Activated CD4-positive, alpha-beta memory T cell treated with anti-CD3 and anti-CD28 coated beads for 36 hours (primary cell): ENCODE data around the gene STAG1. TPM values are rescaled to one million over a fixed set of nuclear protein-coding genes. Genes with fewer than 3 reads are reported as not detected.
A peak's percentile ranks its signal among the peaks of the same experiment; 100 is the strongest.
"Not testable (repeated sequence)": the region's sequence is repeated elsewhere in the genome, so short reads cannot be mapped to it uniquely, and the experiment has no call there.

ENCODE experiments used
- CTCF ChIA-PET: fragments of 350-600 bp; sonication (Branson Sonifier 250); formaldehyde crosslinking; loops from one replicate; lab custom pipeline; 2021; ENCODE audit warnings: antibody characterized with exemption, inconsistent platforms; lab: Charles Lee
- POLR2A ChIA-PET: fragments of 350-600 bp; sonication (Branson Sonifier 250); formaldehyde crosslinking; loops from one replicate; lab custom pipeline; 2021; ENCODE audit warnings: antibody characterized with exemption; lab: Charles Lee
- DNase-seq: peaks from one replicate; pipeline ENCODE4 v3.0.0-alpha.2; 2020
- H3K27ac Mint-ChIP-seq: one replicate; pipeline ENCODE4 v1.8.0; 2021; ENCODE audit warnings: mixed read lengths
- H3K27me3 Mint-ChIP-seq: one replicate; pipeline ENCODE4 v1.8.0; 2021; ENCODE audit warnings: mixed read lengths
- H3K36me3 Mint-ChIP-seq: one replicate; pipeline ENCODE4 v1.8.0; 2021; ENCODE audit warnings: mixed read lengths
- H3K4me1 Mint-ChIP-seq: one replicate; pipeline ENCODE4 v1.8.0; 2021; ENCODE audit warnings: low read depth, mixed read lengths
- H3K4me3 Mint-ChIP-seq: one replicate; pipeline ENCODE4 v1.8.0; 2021; ENCODE audit warnings: mild to moderate bottlenecking, mixed read lengths
- H3K9me3 Mint-ChIP-seq: one replicate; pipeline ENCODE4 v1.8.0; 2021; ENCODE audit warnings: mixed read lengths
- intact Hi-C: fragments of 100-400 bp; cut with micrococcal nuclease; formaldehyde crosslinking; loops from one replicate; pipeline ENCODE4 v1.15.1; 2023
- total RNA-seq, 2 experiments: library from RNA; stranded (reverse); gene quantifications; one replicate each; pipeline ENCODE4 v1.2.3, GENCODE V29; 2021

Gene STAG1
- total RNA-seq, 2 experiments from 2014 or later = 30.6 to 32.3 TPM

DNA sequence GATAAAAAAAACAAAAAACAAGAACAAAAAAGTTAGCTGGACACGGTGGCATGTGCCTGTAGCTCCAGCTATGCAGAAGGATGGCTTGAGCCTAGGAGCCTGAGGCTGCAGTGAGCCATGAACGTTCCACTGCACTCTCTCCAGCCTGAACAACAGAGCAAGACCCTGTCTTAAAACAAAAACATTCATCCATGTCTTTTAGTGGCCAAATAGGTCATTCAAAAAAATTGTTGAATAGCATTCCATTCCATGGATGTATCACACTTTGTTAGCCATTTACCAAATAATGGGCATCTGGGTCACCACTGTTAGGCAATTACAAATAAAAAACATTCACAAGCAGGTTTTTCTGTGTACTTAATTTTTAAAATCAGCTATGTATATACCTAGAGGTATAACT lies 139.7 kb downstream of the STAG1 start:
- DNase-seq = no peak
- intact Hi-C loops = no loop called here
- Mint-ChIP-seq H3K4me3 (no peak overlapping the region), H3K36me3 (peaks cover 5% of the 10 kb centered on the region), H3K4me1 (peaks cover 4% of the 10 kb centered on the region), H3K27ac (no peak overlapping the region), H3K9me3 (no peaks in the 10 kb centered on the region), H3K27me3 (no peaks in the 10 kb centered on the region)
- ChIA-PET CTCF (interaction anchor here (0.6 kb wide), 1 partner anchor 163 kb away, joined by 5 read pairs; no protein-coding TSS in a partner anchor), POLR2A (no interaction called here)

DNA sequence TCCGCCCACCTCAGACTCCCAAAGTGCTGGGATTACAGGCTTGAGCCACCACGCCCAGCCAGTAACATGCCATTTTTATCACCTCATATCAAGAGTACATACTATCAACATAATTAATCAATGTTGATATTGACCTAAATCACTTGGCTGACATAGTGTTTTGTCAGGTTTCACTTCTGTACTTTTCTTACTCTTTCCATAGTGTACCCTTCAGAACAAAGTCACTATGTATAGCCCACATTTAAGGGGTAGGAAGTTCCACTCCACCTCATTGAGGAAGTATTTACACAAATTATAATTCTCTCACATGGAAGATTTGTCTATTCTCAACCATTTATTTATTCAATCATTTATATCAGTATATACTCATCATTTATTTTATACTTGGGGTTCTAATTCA lies 145.2 kb downstream of the STAG1 start:
- Mint-ChIP-seq H3K27me3 (no peaks in the 10 kb centered on the region), H3K4me3 (no peak overlapping the region), H3K4me1 (peaks cover 12% of the 10 kb centered on the region), H3K36me3 (peaks cover 15% of the 10 kb centered on the region), H3K9me3 (no peaks in the 10 kb centered on the region), H3K27ac (no peak overlapping the region)
- ChIA-PET POLR2A (interaction anchor here (0.8 kb wide), 1 partner anchor 131 kb away, joined by 3 read pairs; no protein-coding TSS in a partner anchor), CTCF (no interaction called here)
- DNase-seq = no peak
- intact Hi-C loops = no loop called here

DNA sequence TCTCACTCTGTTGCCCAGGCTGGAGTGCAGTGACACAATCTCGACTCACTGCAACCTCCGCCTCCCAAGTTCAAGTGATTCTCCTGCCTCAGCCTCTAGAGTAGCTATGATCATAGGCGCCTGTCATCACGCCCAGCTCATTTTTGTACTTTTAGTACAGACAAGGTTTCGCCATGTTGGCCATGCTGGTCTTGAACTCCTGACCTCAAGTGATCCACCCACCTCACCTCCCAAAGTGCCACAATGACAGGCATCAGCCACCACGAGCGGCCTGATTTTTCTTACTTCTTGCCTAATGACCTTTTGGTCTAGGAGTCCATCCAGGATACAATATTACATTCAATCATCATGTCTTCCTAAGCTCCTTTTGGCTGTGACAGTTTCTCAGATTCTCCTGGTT lies 146.0 kb downstream of the STAG1 start:
- H3K9me3 Mint-ChIP-seq, DNase-seq, H3K4me3 Mint-ChIP-seq, H3K27ac Mint-ChIP-seq, intact Hi-C loops, POLR2A ChIA-PET, H3K27me3 Mint-ChIP-seq: not testable (repeated sequence)
- Mint-ChIP-seq H3K4me1 (peaks cover 12% of the 10 kb centered on the region), H3K36me3 (peaks cover 16% of the 10 kb centered on the region)
- CTCF ChIA-PET = interaction anchor here (1.5 kb wide), 1 partner anchor 146 kb away, joined by 5 read pairs; the partner anchor contains the start of gene STAG1

DNA sequence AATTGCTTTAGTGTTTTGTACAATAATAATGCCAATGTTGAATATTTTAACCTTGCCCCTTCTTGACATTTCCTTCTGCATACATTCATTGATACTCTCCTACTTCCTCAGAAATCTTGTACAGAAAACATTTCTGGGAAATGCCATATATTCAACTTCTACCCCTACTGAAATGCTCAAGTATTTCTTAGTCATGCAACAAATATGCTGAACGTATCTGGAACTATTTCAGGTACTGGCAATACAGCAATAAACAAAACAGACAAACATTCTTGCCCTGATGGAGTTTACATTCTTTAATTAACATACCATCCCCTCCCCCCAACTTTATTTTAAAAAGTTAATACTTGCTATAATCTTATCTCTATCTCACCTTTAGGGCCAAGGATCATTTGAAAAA lies 147.2 kb downstream of the STAG1 start:
- POLR2A ChIA-PET = no interaction called here
- intact Hi-C loops = no loop called here
- no peak overlapping the region for H3K27ac Mint-ChIP-seq
- CTCF ChIA-PET = interaction anchor here (1.5 kb wide), 1 partner anchor 147 kb away, joined by 5 read pairs; the partner anchor contains the start of gene STAG1
- no peak for DNase-seq
- peaks cover 9% of the 10 kb centered on the region for H3K4me1 Mint-ChIP-seq
- H3K27me3 Mint-ChIP-seq = no peaks in the 10 kb centered on the region
- H3K36me3 Mint-ChIP-seq = peaks cover 19% of the 10 kb centered on the region
- no peaks in the 10 kb centered on the region for H3K9me3 Mint-ChIP-seq
- H3K4me3 Mint-ChIP-seq = no peak overlapping the region

DNA sequence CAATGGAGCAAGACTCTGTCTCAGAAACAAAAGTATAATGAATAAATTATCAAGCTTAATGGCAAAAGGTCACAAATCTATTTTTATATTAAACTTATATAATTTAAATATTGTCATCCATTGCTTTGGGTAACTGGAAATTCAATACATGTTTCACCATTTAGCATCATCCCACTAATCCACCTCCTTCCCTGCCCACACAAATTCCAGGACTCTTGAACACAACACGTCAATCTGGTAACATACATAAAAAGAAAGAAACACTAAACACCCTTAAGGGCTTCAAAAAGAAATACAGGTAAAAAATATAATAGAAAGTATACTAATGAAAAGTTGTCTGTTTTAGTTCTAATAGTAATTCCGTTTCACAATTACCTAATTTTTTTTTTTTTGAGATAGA lies 149.4 kb downstream of the STAG1 start:
- H3K4me3 Mint-ChIP-seq = no peak overlapping the region
- H3K27me3 Mint-ChIP-seq = no peaks in the 10 kb centered on the region
- DNase-seq = no peak
- CTCF ChIA-PET = no interaction called here
- H3K9me3 Mint-ChIP-seq = no peaks in the 10 kb centered on the region
- H3K4me1 Mint-ChIP-seq = peaks cover 15% of the 10 kb centered on the region
- POLR2A ChIA-PET = no interaction called here
- intact Hi-C loops = no loop called here
- peaks cover 22% of the 10 kb centered on the region for H3K36me3 Mint-ChIP-seq
- H3K27ac Mint-ChIP-seq = no peak overlapping the region

DNA sequence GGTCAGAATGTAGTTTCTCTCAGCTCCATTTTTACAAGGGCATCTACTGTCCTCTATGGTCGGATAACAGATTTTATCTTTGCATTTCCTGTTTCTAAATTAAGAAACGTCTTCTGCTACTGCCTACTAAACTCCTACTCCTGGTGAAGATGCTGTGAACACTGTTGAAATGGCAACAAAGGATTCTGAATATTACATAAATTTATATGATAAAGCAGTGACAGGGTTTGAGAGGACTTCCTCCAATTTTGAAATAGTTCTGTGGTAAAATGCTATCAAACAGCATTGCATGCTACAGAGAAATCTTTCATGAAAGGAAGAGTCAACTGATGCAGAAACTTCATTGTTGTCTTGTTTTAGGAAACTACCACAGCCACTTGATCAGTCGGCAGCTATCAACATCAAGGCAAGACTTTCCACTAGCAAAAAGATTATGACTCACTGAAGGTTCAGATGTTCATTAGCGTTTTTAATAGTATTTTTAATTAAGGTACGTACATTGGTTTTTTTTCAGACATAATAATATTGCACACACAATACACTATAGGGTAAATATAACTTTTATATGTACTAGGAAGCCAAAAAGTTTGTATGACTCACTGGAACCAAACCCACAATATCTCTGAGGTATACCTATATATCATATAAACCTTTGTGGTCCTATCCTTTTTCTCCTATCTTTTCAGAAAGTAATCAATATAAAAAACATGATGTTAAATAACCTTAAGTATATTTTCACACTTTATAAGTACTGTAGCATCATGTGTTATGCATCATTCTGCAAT lies 156.1 kb downstream of the STAG1 start:
- POLR2A ChIA-PET = no interaction called here
- Mint-ChIP-seq H3K4me3 (no peak overlapping the region), H3K9me3 (no peaks in the 10 kb centered on the region), H3K27ac (peak overlapping the region; percentile 23), H3K36me3 (peaks cover 19% of the 10 kb centered on the region), H3K27me3 (no peaks in the 10 kb centered on the region), H3K4me1 (peaks cover 26% of the 10 kb centered on the region)
- CTCF ChIA-PET = no interaction called here
- intact Hi-C loops = no loop called here
- no peak for DNase-seq

DNA sequence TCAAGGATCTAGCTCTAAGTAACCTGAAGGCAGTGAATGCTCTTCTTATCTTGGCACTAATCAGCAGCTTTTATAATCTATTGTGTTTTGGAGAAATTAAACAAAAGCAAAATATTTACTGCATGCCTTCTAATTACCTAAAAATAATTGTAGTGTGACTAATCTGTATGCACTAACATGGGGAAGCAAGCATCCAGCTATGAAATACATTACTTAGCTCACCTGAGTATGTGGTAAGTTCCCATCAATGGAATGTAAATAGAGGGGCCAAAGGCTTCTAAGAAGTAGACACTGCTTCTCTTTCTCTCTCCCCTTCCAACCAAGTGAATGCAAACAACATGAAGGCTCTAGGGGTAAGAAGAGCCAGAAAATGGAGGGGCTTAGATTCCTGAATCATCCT lies 165.6 kb downstream of the STAG1 start:
- H3K36me3 Mint-ChIP-seq = peaks cover 7% of the 10 kb centered on the region
- H3K27me3 Mint-ChIP-seq = no peaks in the 10 kb centered on the region
- ChIA-PET POLR2A (no interaction called here), CTCF (no interaction called here)
- no peak for DNase-seq
- H3K9me3 Mint-ChIP-seq = no peaks in the 10 kb centered on the region
- H3K4me3 Mint-ChIP-seq = no peak overlapping the region
- peaks cover 11% of the 10 kb centered on the region for H3K4me1 Mint-ChIP-seq
- intact Hi-C loops = no loop called here
- no peak overlapping the region for H3K27ac Mint-ChIP-seq

DNA sequence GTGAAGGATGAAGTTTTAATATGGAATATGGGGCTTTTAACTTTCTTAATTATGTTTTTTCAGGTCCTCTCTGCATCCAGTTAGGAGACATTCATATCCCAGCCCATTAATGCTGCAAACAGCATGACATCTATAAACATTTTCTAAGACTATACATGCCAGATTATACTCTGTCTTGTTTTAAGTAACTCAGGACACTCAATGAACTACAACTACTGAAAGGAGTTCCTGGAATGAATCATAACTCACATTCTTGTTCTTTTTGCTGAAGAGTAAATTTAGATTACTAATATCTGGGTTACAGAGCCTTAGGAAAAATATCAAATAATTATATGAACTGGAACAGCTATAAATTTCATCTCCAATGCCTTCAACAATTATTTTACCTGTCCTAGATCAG lies 167.4 kb downstream of the STAG1 start:
- H3K36me3 Mint-ChIP-seq = peaks cover 8% of the 10 kb centered on the region
- intact Hi-C loops = no loop called here
- peaks cover 11% of the 10 kb centered on the region for H3K4me1 Mint-ChIP-seq
- CTCF ChIA-PET = no interaction called here
- POLR2A ChIA-PET = no interaction called here
- H3K4me3 Mint-ChIP-seq = no peak overlapping the region
- H3K27ac Mint-ChIP-seq = no peak overlapping the region
- H3K9me3 Mint-ChIP-seq = no peaks in the 10 kb centered on the region
- DNase-seq = no peak
- H3K27me3 Mint-ChIP-seq = no peaks in the 10 kb centered on the region

DNA sequence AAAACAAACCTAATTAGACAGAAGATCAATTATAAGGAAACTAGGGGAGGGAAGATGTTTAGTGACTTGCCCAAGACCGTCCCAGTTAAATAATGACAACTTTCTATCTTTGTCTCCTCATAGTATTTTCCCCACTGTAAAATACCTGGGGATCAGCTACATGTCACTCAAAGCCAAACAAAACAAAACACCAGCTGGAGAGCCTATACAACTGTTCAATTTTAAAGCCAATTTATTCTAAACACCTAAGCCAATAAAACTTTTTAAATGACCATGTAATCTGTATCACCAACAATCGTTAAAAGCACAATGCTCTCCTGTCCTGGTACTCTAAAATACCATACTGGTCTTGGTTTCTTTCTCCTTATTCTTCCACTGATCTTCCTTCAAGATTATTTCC lies 168.4 kb downstream of the STAG1 start:
- intact Hi-C loops = no loop called here
- ChIA-PET CTCF (no interaction called here), POLR2A (no interaction called here)
- Mint-ChIP-seq H3K36me3 (peaks cover 10% of the 10 kb centered on the region), H3K4me1 (peaks cover 11% of the 10 kb centered on the region), H3K4me3 (no peak overlapping the region), H3K9me3 (no peaks in the 10 kb centered on the region), H3K27me3 (no peaks in the 10 kb centered on the region), H3K27ac (no peak overlapping the region)
- DNase-seq = no peak

DNA sequence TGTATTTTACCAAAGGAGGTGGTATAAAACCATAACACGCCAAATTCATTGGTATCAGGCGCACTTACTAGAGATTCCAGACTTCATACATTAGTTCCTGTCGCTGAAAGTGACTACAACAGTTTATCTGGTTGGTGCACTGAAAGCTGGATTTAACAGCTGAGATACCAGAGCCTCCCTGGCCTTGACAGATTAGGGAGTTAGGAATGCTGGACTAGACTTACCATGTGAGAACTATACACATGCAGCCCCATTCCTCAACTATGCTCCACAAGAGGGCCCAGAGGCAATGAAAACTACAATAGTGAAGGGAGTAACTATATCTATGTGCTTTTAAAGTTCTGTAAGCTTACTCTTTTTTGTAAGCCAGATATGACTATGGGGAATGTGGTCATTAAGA lies 174.4 kb downstream of the STAG1 start:
- POLR2A ChIA-PET = no interaction called here
- H3K4me1 Mint-ChIP-seq = no peaks in the 10 kb centered on the region
- H3K36me3 Mint-ChIP-seq = peaks cover 15% of the 10 kb centered on the region
- no peak overlapping the region for H3K27ac Mint-ChIP-seq
- H3K9me3 Mint-ChIP-seq = peaks cover 3% of the 10 kb centered on the region
- no peak overlapping the region for H3K4me3 Mint-ChIP-seq
- intact Hi-C loops = no loop called here
- H3K27me3 Mint-ChIP-seq = no peaks in the 10 kb centered on the region
- CTCF ChIA-PET = interaction anchor here (1.2 to 1.4 kb wide), 2 partner anchors 175 to 436 kb away, joined by 3 to 5 read pairs; partner anchors contain the start of gene STAG1
- DNase-seq = no peak

DNA sequence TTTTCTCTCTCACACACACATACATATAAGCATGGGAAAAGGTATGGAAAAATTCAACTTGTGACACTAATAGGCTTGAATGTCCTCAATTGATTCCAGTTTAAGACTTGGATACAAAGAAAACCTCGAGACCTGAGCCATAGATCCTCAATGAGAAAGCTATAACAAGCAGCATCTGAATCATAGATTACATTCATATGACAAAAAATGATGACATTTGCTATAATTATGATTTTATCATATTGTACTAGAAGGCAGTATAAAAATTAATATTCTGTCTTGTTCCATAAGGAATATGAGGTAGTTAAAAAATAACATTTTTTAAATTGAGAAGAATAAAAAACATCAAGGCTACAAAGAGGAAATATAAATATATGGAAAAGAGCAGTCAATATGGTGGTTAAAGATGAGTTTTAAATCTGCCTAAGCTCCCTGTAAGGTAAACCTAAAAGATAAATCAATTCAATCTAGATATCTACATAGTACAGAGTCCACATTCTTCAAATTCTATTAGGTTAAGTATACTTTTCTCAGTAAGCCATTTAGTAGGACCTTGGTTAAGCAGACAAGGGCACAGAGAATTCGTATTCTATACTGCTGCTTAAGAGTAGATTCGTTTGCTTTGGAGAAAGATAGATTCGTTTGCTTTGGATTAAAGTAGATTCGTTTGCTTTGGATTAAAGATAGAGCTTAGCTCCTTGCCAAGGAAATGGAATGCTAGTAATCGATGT lies 175.7 kb downstream of the STAG1 start:
- peaks cover 3% of the 10 kb centered on the region for H3K9me3 Mint-ChIP-seq
- intact Hi-C loops = no loop called here
- DNase-seq = no peak
- no peaks in the 10 kb centered on the region for H3K4me1 Mint-ChIP-seq
- H3K4me3 Mint-ChIP-seq = no peak overlapping the region
- no peak overlapping the region for H3K27ac Mint-ChIP-seq
- ChIA-PET CTCF (interaction anchor here (1.1 to 1.2 kb wide), 2 partner anchors 9 to 437 kb away, joined by 3 read pairs; no protein-coding TSS in a partner anchor), POLR2A (no interaction called here)
- H3K36me3 Mint-ChIP-seq = peaks cover 15% of the 10 kb centered on the region
- no peaks in the 10 kb centered on the region for H3K27me3 Mint-ChIP-seq

DNA sequence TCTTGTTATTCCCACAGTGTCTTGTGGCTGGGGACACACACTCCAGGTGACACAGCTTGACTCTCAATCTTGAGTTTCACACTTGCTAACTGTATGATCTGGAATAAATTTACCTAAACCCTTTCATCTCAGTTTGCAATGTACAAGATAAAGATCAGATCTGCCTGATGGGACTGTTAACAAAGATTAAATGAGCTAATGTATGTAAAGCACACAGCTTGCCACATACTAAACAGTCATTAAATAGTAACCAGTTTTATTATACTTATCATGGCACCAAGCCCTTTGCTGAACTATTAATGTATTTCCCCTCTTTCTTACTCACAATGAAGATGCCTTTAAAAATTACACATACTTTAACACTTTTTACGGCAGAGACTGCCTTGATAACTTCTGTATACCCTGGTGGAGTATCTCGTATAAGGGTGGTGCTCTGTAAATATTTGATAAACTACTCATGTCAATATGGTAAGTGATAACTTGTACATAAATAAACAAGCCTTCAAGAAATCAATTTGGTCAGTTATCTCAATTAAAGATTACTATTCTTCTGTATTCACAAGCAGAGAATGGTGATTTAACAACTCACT lies 184.5 kb downstream of the STAG1 start:
- ChIA-PET POLR2A (no interaction called here), CTCF (no interaction called here)
- DNase-seq = no peak
- H3K36me3 Mint-ChIP-seq = peaks cover 22% of the 10 kb centered on the region
- no peak overlapping the region for H3K27ac Mint-ChIP-seq
- H3K9me3 Mint-ChIP-seq = no peaks in the 10 kb centered on the region
- no peak overlapping the region for H3K4me3 Mint-ChIP-seq
- intact Hi-C loops = no loop called here
- no peaks in the 10 kb centered on the region for H3K27me3 Mint-ChIP-seq
- H3K4me1 Mint-ChIP-seq = peaks cover 9% of the 10 kb centered on the region
